ENCODE measurements around the gene INPPL1.

- TF ChIP-seq CTCF (IDR thresholded peaks at IDR 0.05), result no peak
- TF ChIP-seq POLR2A (IDR thresholded peaks at IDR 0.05), result no peak
- no peak for TF ChIP-seq POLR2AphosphoS5 (IDR thresholded peaks at IDR 0.05; ENCODE audit: insufficient read depth in 1 of 2, low read depth in 1 of 2)
These were observed 6.3 kb downstream of the INPPL1 start for GRCh38 chr11:72230764-72231365.

All from vagina (tissue), 2 donors.